ENCODE data around the gene TIMP3. TPM values are rescaled to one million over a fixed set of nuclear protein-coding genes. Genes with fewer than 3 reads are reported as not detected.
A peak's percentile ranks its signal among the peaks of the same experiment; 100 is the strongest.

The TIMP3 gene
- total and polyA plus RNA-seq, 10 donors: 19.7 to 689 (median 367) TPM

DNA sequence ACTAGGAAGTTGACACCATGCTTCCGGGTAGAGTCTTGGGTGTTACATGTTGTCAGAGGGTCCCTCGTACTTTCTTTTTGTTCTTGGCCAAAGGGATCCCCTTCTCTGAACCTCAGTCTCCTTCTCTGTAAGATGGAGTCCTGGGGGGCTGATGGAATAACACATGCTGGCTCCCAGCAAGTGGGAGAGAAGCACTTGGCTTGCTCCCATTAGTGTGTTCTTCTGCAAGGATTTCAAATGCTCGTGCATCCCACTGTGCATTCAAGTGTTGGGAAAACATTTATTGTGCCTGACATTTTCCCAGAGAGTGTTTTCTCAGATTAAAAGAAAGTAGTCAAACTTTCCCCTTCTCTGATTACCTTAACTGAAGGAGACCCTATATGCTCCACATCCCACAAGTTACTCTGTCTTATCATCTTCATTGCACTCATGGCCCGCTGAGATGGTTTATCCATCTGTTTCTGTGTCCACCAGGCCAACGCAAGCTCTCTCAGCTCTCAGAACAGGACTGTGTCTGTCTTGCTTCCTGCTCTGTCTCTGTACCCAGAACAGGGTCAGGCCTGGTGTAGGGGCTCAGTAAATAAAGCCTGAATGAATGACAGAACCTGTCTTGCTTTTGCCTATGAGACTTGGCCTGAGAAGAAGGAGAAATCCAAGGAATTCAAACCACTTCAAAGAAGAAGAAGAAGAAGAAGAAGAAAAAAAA, 16.0 kb upstream of the TIMP3 start:
- Histone ChIP-seq H3K36me3 (no peaks in the 10 kb centered on the region), H3K4me1 (no peaks in the 10 kb centered on the region), H3K27me3 (replicated peaks in 1 of 7) (no peaks in the 10 kb centered on the region), H3K9me3 (no peaks in the 10 kb centered on the region), H3K27ac (no peak overlapping the region), H3K4me3 (no peak overlapping the region)
- 64 to 90% (median 80%) methylated on average over 5 of the region's 5 CpGs for WGBS, 5 donors
- TF ChIP-seq, protein P1, sequence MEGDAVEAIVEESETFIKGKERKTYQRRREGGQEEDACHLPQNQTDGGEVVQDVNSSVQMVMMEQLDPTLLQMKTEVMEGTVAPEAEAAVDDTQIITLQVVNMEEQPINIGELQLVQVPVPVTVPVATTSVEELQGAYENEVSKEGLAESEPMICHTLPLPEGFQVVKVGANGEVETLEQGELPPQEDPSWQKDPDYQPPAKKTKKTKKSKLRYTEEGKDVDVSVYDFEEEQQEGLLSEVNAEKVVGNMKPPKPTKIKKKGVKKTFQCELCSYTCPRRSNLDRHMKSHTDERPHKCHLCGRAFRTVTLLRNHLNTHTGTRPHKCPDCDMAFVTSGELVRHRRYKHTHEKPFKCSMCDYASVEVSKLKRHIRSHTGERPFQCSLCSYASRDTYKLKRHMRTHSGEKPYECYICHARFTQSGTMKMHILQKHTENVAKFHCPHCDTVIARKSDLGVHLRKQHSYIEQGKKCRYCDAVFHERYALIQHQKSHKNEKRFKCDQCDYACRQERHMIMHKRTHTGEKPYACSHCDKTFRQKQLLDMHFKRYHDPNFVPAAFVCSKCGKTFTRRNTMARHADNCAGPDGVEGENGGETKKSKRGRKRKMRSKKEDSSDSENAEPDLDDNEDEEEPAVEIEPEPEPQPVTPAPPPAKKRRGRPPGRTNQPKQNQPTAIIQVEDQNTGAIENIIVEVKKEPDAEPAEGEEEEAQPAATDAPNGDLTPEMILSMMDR (IDR thresholded peaks at IDR 0.05 in 8 of 11, conservative IDR thresholded peaks at IDR 0.05 in 3 of 11): no peak
- TF ChIP-seq POLR2AphosphoS5 (IDR thresholded peaks at IDR 0.05): no peak
- TF ChIP-seq POLR2A (IDR thresholded peaks at IDR 0.05): no peak
- intact Hi-C loops (cut with DNase I; ENCODE audit: low total_unique reads): no loop called here
- DNase-seq: no peak

DNA sequence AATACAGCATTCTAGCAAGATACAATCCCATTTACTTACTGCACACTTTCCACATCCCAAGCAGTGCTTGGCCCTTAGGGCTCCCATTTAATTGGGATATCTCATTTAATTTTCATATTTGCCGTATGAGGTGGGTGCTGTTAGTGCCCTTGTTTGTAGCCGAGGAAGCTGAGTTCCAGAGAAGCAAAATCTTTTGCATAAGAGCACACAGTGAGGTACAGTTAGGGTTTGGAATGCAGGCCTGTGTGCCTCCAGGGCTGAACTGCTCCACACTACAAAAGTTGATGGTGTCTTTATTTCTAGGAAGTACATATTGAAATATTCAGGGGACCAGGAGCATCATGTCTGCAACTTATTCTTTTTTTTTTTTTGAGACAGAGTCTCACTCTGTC, 15.5 kb upstream of the TIMP3 start:
- Histone ChIP-seq H3K27me3 (replicated peaks in 1 of 7) (no peaks in the 10 kb centered on the region), H3K9me3 (no peaks in the 10 kb centered on the region), H3K27ac (no peak overlapping the region), H3K4me3 (no peak overlapping the region), H3K36me3 (no peaks in the 10 kb centered on the region), H3K4me1 (no peaks in the 10 kb centered on the region)
- intact Hi-C loops (cut with DNase I; ENCODE audit: low total_unique reads): no loop called here
- TF ChIP-seq, protein P1 (IDR thresholded peaks at IDR 0.05 in 8 of 11, conservative IDR thresholded peaks at IDR 0.05 in 3 of 11): no peak
- no peak for TF ChIP-seq POLR2A (IDR thresholded peaks at IDR 0.05)
- no peak for TF ChIP-seq POLR2AphosphoS5 (IDR thresholded peaks at IDR 0.05)
- DNase-seq: no peak
- WGBS, 5 donors: 89 to 95% (median 90%) methylated on average over 2 of the region's 2 CpGs

DNA sequence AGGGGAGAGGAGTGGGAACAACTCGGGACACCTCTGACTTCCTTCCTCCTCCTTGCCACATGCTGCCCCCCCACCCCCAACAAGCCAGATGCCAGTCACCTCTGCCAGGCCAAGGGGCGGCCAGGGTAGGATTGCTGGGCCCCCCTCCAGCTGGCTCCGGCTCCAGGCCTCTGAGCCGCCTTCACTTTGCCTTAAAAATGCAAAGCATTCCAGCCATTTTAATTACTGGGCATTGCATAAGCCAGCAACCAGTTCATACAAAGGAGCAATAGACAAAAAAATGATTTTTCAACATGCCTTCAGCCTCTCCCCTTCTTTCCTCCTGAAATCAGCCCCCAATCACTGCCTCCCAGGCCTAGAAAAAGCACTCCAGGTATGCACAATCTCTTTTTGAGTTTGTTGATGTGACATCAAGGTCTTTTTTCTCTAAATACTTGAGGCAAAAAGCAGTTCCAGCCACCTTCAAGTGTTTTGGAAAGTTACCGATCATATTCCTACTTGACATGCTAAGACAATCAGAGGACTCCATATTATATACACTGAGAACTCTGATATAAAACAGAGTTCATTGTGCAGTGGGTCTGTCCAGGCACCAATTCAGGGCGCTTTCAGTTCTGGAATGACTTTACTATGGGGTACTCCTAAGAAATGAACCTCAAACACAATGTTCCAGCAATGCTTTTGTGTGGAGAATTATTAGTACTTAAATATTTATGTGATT, 12.4 kb upstream of the TIMP3 start:
- TF ChIP-seq POLR2A (IDR thresholded peaks at IDR 0.05): no peak
- peak in 1 of 3 donors; percentile 23 for TF ChIP-seq POLR2AphosphoS5 (IDR thresholded peaks at IDR 0.05)
- H3K36me3 ChIP-seq: no peaks in the 10 kb centered on the region
- WGBS, 5 donors: 57 to 73% (median 67%) methylated on average over 6 of the region's 6 CpGs
- H3K4me3 ChIP-seq: no peak overlapping the region
- no peaks in the 10 kb centered on the region for H3K4me1 ChIP-seq
- peak overlapping the region in 5 of 8 donors; percentile 23 to 40 (median 29) for H3K27ac ChIP-seq
- intact Hi-C loops (cut with DNase I; ENCODE audit: low total_unique reads): no loop called here
- H3K9me3 ChIP-seq: no peaks in the 10 kb centered on the region
- H3K27me3 ChIP-seq (replicated peaks in 1 of 7): no peaks in the 10 kb centered on the region
- no peak for DNase-seq

DNA sequence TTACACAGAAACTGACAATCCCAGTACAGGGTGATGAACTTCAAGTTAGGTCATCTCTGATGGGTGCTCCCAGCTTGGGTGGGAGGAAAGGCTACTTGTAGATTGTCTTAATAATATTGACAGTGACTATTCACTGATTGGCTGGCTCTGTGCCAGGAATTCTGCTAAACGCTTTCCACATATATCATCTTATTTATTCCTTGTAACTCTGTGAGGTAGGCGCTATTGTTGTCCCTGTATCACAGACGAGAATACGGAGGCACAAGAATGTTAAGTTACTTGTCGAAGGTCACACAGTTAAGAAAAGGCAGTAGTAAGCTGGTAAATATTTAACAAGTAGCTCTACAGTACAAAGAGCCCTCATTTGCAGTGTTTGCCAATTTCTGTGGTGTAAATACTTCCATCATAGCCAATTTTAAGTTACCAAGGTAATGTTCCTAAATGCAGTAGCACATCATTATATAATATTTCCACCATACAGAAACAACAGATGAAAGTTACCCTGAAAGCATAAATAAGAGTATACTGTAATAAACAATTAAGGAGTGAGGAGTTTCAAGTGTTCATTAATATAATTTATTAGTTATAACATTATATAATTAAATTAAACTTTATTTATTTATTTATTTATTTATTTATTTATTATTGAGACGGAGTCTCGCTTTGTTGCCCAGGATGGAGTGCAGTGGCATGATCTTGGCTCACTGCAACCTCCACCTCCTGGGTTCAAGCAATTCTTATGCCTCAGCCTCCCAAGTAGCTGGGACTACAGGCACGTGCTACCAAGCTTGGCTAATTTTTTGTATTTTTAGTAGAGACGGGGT, 11.5 kb upstream of the TIMP3 start:
- intact Hi-C loops (cut with DNase I; ENCODE audit: low total_unique reads): no loop called here
- 86 to 91% (median 89%) methylated on average over 9 of the region's 9 CpGs for WGBS, 5 donors
- H3K27me3 ChIP-seq (replicated peaks in 1 of 7): no peaks in the 10 kb centered on the region
- peak overlapping the region in 3 of 8 donors; percentile 29 to 40 (median 36) for H3K27ac ChIP-seq
- H3K9me3 ChIP-seq: no peaks in the 10 kb centered on the region
- no peaks in the 10 kb centered on the region for H3K4me1 ChIP-seq
- TF ChIP-seq POLR2AphosphoS5 (IDR thresholded peaks at IDR 0.05): no peak
- TF ChIP-seq, protein P1 (IDR thresholded peaks at IDR 0.05 in 8 of 11, conservative IDR thresholded peaks at IDR 0.05 in 3 of 11): no peak
- TF ChIP-seq POLR2A (IDR thresholded peaks at IDR 0.05): no peak
- H3K4me3 ChIP-seq: no peak overlapping the region
- no peaks in the 10 kb centered on the region for H3K36me3 ChIP-seq
- DNase-seq: no peak

Data from spleen (tissue), 11 donors.